GM15510 (cell line): ENCODE data around the gene HS6ST3.

ENCODE experiments used
- POLR2A ChIP-seq: IDR thresholded peaks from 3 replicates; pipeline ENCODE4 v1.6.1; 2011; ENCODE audit warnings: borderline replicate concordance; ENCODE audit not compliant: insufficient read length; ENCODE audit errors: extremely low read depth

Gene HS6ST3

GRCh38 chr13:96880419-96880818, 790.5 kb downstream of the HS6ST3 start:
- TF ChIP-seq POLR2A: no peak
